ENCODE data around the gene ZNF398.

The ZNF398 gene

GRCh38 chr7:149150981-149151380 is 3.7 kb downstream of the ZNF398 start:
- no peak for DNase-seq (ENCODE audit: low read depth in 2 of 2)

GRCh38 chr7:149153346-149153745 is 6.1 kb downstream of the ZNF398 start:
- DNase-seq (ENCODE audit: low read depth in 2 of 2): no peak

- no peak for DNase-seq (ENCODE audit: low read depth in 2 of 2)
Measured at GRCh38 chr7:149154056-149154455, 6.8 kb downstream of the ZNF398 start.

GRCh38 chr7:149156898-149157297 is 9.6 kb downstream of the ZNF398 start:
- no peak for DNase-seq (ENCODE audit: low read depth in 2 of 2)

- DNase-seq (ENCODE audit: low read depth in 2 of 2): no peak
Measured at GRCh38 chr7:149161241-149161848, 14.1 kb downstream of the ZNF398 start.

GRCh38 chr7:149166142-149166541 is 18.9 kb downstream of the ZNF398 start:
- no peak for DNase-seq (ENCODE audit: low read depth in 2 of 2)

GRCh38 chr7:149166630-149167352 is 19.5 kb downstream of the ZNF398 start:
- DNase-seq (ENCODE audit: low read depth in 2 of 2): no peak

- DNase-seq (ENCODE audit: low read depth in 2 of 2): no peak
Measured at GRCh38 chr7:149171892-149172533, 24.8 kb downstream of the ZNF398 start.

GRCh38 chr7:149172534-149172920 is 25.3 kb downstream of the ZNF398 start:
- DNase-seq (ENCODE audit: low read depth in 2 of 2): no peak

GRCh38 chr7:149175150-149175549 is 27.9 kb downstream of the ZNF398 start:
- no peak for DNase-seq (ENCODE audit: low read depth in 2 of 2)

- DNase-seq (ENCODE audit: low read depth in 2 of 2): no peak
Measured at GRCh38 chr7:149179241-149179640, 32.0 kb downstream of the ZNF398 start.

GRCh38 chr7:149180722-149181449 is 33.6 kb downstream of the ZNF398 start:
- DNase-seq (ENCODE audit: low read depth in 2 of 2): no peak

GRCh38 chr7:149181450-149181790 is 34.2 kb downstream of the ZNF398 start:
- DNase-seq (ENCODE audit: low read depth in 2 of 2): no peak

- DNase-seq (ENCODE audit: low read depth in 2 of 2): no peak
Measured at GRCh38 chr7:149184274-149184673, 37.0 kb downstream of the ZNF398 start.

- no peak for DNase-seq (ENCODE audit: low read depth in 2 of 2)
Measured at GRCh38 chr7:149188213-149188612, 41.0 kb downstream of the ZNF398 start.

GRCh38 chr7:149188637-149189259 is 41.5 kb downstream of the ZNF398 start:
- no peak for DNase-seq (ENCODE audit: low read depth in 2 of 2)

- no peak for DNase-seq (ENCODE audit: low read depth in 2 of 2)
Measured at GRCh38 chr7:149191851-149192250, 44.6 kb downstream of the ZNF398 start.

- DNase-seq (ENCODE audit: low read depth in 2 of 2): no peak
Measured at GRCh38 chr7:149194799-149195179, 47.5 kb downstream of the ZNF398 start.

GRCh38 chr7:149195180-149196150 is 48.2 kb downstream of the ZNF398 start, which contains the start of gene ZNF282:
TSS of gene ZNF282 (plus strand) at chr7:149195546. CDS start at chr7:149195590, 44 bp downstream.
- peak; percentile 64 to 67 for DNase-seq (ENCODE audit: low read depth in 2 of 2)

GRCh38 chr7:149196151-149196704 is 49.0 kb downstream of the ZNF398 start:
- DNase-seq (ENCODE audit: low read depth in 2 of 2): no peak
